ENCODE results near the gene NINL.

NINL gene

DNA sequence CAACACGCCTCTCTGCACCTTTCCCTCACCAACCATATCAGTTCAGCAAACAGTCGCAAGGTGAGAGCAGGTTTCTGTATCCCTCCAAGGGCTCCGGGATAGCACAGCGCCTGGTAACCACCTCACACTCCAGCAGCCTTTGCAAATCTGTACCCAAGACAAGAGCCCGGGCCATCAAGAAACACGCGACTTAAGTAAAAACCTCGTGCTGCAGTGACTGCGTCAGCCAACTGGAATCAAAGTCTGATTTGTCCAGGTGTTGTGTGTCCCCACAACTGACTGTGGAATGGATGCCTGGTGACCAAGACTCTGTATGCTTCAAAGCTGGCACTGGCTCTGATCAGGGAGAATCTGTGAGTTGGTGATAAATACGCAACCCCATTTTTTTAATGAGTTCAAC is 74.1 kb downstream of the NINL start:
- no peak overlapping the region for H3K4me3 ChIP-seq (replicated peaks; ENCODE audit: low read depth, low read length)
- TF ChIP-seq, protein P1, sequence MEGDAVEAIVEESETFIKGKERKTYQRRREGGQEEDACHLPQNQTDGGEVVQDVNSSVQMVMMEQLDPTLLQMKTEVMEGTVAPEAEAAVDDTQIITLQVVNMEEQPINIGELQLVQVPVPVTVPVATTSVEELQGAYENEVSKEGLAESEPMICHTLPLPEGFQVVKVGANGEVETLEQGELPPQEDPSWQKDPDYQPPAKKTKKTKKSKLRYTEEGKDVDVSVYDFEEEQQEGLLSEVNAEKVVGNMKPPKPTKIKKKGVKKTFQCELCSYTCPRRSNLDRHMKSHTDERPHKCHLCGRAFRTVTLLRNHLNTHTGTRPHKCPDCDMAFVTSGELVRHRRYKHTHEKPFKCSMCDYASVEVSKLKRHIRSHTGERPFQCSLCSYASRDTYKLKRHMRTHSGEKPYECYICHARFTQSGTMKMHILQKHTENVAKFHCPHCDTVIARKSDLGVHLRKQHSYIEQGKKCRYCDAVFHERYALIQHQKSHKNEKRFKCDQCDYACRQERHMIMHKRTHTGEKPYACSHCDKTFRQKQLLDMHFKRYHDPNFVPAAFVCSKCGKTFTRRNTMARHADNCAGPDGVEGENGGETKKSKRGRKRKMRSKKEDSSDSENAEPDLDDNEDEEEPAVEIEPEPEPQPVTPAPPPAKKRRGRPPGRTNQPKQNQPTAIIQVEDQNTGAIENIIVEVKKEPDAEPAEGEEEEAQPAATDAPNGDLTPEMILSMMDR (IDR thresholded peaks at IDR 0.05; ENCODE audit: low read depth, low read length, missing control alignments) = no peak
- no peak for DNase-seq (ENCODE audit: extremely low read depth, low read depth)

DNA sequence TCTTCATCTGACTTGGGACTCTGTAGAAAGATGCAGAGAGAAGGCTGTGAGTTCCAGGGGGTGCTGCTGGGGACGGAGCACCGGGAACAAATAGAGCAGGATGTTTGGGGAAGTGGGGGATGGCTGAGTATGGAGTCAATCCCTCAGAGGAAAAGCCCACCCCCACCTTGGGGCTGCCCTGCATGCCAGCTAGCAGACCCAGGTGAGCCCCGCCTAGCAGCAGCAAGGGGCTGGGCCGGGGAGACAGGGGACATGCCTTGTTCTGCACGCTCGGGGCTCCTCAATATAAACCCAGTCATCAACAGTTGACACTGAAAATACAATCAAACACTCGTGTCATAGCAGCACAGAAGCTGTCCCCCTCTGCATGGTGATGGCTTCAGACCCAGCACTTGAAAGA is 74.6 kb downstream of the NINL start:
- no peak for DNase-seq (ENCODE audit: extremely low read depth, low read depth)

DNA sequence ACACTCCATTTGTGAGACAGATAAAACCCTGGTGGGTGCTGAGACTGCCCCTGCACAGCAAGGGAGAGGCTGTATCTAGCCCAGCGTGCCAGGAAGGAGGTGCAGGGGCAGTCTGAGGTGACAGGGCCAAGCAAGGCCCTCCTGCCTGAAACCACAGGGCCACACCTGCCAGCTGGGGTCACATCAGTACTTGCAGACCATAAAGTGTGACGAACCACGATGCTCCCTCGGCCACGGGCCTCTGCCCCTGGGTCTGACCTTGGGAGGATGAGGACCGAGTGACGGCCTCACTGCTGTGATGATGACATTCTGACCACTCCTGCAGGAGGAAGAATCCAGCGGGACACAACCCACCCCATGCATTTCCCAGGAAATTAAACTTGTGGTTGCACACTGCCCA is 75.1 kb downstream of the NINL start:
- no peak for DNase-seq (ENCODE audit: extremely low read depth, low read depth)

More for the DNA sequence above, 74.6 kb downstream of the NINL start:
- no peak overlapping the region for H3K4me3 ChIP-seq (replicated peaks; ENCODE audit: low read depth, low read length)
- TF ChIP-seq, protein P1 (IDR thresholded peaks at IDR 0.05; ENCODE audit: low read depth, low read length, missing control alignments) = no peak

DNA sequence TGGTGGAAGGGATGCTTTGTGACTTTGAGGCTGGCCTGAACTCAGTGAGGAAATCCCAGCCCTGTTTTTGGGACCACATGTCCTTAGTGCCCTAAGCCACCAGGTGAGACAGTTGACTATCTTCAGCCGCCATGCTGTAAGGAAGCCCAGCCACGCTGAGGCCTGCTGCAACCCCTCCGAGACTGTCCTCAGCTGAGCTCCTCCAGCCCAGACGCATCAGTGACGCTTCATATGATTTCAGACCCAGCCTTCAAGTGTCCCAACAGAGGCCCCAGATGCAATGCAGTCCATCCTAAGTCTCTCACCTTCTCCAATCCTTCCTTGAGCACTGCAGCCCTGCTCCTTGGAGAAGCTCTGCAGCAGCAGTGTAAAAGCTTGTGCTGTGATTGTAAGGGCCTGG is 76.2 kb downstream of the NINL start:
- no peak overlapping the region for H3K4me3 ChIP-seq (replicated peaks; ENCODE audit: low read depth, low read length)
- DNase-seq (ENCODE audit: extremely low read depth, low read depth) = no peak
- TF ChIP-seq, protein P1 (IDR thresholded peaks at IDR 0.05; ENCODE audit: low read depth, low read length, missing control alignments) = no peak

More for the DNA sequence above, 75.1 kb downstream of the NINL start:
- TF ChIP-seq, protein P1 (IDR thresholded peaks at IDR 0.05; ENCODE audit: low read depth, low read length, missing control alignments) = no peak
- no peak overlapping the region for H3K4me3 ChIP-seq (replicated peaks; ENCODE audit: low read depth, low read length)

DNA sequence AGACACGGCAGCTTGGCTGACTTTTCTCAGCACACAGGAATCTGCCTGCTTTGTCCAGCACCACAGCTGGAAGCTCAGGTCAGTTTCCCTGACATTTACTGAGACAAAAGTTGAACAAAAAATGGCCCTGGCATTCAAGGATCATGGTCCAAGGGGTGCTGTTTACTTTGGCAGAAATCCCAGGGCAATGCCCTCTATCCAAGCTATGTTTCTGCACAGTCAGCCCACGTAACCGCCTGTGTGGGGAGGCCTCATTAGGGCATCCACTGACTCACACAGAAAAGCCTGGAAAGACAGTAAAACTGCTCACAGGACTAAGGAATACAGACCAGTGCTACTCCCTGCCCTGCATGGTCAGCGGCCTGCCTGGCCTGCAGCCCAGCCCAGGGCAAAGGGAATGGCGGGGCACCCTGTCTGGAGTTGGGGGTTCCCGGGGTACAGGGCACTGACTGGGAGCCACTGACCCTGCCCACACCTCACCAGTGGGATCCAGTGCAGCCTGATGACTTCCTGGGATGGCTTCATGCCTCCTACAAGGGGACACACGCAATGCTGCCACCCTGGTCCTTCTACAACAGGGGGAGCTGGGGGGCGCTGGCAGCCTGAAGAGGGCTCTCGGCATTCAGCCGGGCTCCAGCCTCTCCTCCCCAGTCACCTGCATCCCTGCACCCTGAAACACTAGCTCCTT is 77.1 kb downstream of the NINL start:
- TF ChIP-seq, protein P1 (IDR thresholded peaks at IDR 0.05; ENCODE audit: low read depth, low read length, missing control alignments) = no peak
- DNase-seq (ENCODE audit: extremely low read depth, low read depth) = no peak
- H3K4me3 ChIP-seq (replicated peaks; ENCODE audit: low read depth, low read length) = no peak overlapping the region

DNA sequence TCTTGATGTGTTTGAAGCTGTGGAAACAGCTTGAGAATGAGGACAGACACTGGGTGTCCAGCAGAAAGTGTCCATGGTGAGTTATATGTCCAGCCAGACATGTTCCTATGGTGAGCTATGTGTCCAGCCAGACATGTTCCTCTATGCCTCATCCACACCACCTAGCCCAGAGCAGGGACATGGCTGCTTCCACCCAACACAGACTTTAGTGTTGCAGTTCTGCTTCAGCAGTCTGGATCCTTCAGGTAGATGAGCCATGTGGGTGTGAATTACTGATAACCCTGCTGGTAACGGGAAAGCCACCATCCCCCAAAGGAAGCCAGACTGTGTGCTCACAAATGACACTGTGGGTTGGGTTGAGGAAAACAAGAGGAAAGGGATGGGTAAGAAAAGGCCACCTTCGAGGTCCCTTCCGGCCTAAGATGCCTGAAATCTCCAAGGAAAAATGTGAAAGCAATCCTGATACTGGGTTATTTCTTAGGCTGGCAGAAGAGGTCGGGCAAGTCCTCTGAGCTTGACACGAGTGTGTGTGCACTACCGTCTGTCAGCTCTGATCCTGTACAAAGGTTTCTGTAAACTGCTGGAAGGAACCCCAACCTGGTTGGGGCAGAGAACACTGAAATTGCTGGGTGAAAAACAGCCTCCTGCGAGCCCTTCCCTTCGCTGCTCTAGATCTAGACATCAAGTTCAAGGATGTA is 77.8 kb downstream of the NINL start:
- TF ChIP-seq, protein P1 (IDR thresholded peaks at IDR 0.05; ENCODE audit: low read depth, low read length, missing control alignments) = no peak
- H3K4me3 ChIP-seq (replicated peaks; ENCODE audit: low read depth, low read length) = no peak overlapping the region
- no peak for DNase-seq (ENCODE audit: extremely low read depth, low read depth)
